GM18505 (cell line): Measurements from ENCODE around the gene MAIP1.

Experiments used
- ATAC-seq: cut with Tn5 transposase; IDR thresholded peaks from one replicate; pipeline ENCODE4 v1.9.1; 2021; ENCODE audit not compliant: unreplicated experiment
- POLR2A ChIP-seq: IDR thresholded peaks from 4 replicates; pipeline ENCODE4 v1.6.1; 2011; ENCODE audit warnings: borderline replicate concordance; ENCODE audit not compliant: insufficient read depth, insufficient read length; ENCODE audit errors: extremely low read depth

The MAIP1 gene

GRCh38 chr2:199966405-199966804 lies 11.0 kb downstream of the MAIP1 start:
- TF ChIP-seq POLR2A, result no peak
- no peak for ATAC-seq

DNA sequence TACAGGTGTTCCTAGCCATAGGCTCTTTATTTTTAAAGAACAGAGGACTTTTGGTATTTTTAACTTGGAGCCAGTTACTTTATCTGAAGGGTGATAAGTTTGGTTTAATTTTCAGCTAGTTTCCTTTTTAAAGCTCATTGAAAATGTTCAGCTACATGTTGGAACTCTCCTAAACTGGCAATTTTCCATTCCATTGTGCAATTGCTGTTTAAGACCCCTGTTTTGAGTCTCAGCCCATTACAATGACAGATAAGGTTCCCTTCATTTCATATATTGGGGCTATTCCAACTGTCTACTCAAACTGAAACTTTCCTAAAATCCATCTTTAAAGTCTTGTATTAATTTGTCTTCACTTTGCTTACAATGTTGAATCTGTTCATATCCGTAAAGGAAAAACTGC lies 11.6 kb downstream of the MAIP1 start:
- ATAC-seq, result no peak
- TF ChIP-seq POLR2A, result no peak

GRCh38 chr2:199968126-199968525 lies 12.7 kb downstream of the MAIP1 start:
- ATAC-seq, result no peak

DNA sequence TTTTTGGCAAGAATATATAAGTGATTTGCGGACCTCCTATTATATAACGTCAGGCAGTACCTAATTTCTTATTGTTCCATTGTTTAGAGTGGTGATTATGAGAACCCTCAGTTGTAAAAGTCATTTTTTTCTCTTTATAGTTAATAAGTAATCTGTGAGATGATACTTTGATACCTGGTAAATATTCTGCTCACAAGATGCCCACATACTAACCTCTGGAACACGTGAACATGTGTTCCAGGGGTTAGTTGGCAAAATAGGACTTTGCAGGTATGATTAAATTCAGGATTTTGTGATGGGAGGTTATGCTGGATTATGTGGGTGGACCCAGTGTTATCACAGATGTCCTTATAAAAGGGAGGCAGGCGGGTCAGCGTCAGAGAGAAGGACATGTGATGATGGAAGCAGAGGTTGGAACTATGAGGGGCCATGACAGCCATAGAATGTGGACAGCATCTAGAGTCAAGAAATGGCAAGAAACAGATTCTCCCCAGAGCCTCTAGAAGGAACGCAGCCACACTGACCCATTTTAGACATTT lies 16.8 kb downstream of the MAIP1 start:
- ATAC-seq, result no peak
- TF ChIP-seq POLR2A, result no peak

More at GRCh38 chr2:199968126-199968525, 12.7 kb downstream of the MAIP1 start:
- TF ChIP-seq POLR2A, result no peak

DNA sequence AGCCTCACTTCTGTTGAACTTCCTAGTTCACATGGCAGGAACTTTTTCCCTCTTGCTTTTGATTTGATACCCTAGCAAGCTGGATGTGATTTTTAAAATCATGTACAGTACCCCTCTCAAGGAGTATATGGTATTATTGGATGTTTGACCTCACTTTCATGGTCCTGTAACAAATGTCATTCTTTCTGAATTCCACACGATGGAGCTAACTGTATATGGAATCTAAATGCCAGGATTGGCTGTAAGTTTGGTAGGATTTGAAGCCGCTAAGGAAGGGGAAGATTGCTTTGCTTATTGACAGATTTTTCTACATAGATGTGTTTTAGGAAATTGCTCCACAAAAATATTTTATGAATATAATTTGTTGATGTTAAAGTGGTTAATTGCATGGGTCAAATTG lies 18.3 kb downstream of the MAIP1 start:
- TF ChIP-seq POLR2A, result no peak
- no peak for ATAC-seq

DNA sequence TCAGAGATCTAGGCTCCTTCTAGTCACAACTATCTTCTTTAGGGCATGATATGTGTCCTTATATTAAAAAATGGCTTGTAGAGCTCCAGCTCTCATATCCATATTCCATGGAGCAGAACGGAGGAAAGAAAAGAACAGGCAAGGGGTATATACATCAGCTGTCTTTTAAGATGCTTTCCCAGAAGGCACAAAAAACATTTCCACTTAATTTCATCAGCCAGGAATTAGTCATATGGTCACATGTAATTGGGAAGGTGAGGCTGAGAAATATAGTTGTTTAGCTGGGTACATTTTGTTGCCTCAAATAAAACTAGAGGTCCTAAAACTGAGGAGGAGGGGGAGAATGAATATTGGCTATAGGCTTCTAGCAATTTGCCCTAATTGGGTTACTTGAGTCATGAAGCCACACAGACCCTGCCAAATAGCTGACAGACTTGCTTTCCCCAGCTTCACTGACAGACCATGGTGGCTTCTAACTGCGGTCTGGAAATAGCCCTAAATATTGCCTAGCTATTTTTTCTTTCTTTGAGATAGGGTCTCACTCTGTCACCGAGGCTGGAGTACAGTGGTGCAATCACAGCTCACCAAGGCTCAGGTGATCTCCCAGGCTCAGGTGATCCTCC lies 20.0 kb downstream of the MAIP1 start:
- ATAC-seq, result no peak
- no peak for TF ChIP-seq POLR2A

- ATAC-seq, result peak; percentile 66
- no peak for TF ChIP-seq POLR2A
Observed at GRCh38 chr2:199977984-199978415, 22.6 kb downstream of the MAIP1 start.

- ATAC-seq, result no peak
- TF ChIP-seq POLR2A, result no peak
Observed at GRCh38 chr2:199979398-199979797, 24.0 kb downstream of the MAIP1 start.

GRCh38 chr2:199979832-199980628 lies 24.6 kb downstream of the MAIP1 start:
- no peak for ATAC-seq
- no peak for TF ChIP-seq POLR2A

DNA sequence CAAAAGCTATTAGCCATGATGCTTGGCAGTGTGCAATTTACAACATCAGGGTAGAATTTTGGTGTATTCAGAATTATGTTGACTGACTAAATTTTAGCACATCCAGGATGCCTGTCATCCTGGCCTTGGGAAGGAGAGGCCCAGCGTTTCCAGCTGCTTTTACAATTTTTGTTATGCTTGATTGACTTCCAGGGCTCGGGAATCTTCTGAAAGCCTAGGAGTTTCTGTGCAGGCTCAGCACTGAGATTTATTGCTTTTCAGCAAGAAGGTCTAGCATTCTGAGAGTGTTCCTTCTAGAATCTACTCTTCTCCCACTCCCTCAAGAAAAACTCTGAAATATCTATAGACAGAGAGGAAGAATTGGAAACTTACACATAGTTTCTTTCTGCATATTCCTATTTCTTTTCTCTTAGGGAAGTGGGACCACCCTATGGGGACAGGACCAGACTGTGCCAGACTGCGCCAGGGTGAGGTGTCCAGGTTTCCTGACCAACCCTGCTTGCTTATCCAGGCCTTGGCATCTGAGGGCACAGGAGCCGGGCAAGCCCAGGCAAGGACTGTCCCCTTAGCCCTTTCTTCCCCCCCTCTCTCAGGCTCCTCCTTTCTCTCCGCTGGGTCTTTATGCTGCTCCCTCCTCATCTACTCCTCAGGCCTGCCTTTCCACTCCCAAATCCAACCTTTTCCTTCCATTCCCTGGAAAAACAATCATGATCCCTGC lies 26.9 kb downstream of the MAIP1 start:
- no peak for TF ChIP-seq POLR2A
- ATAC-seq, result no peak

DNA sequence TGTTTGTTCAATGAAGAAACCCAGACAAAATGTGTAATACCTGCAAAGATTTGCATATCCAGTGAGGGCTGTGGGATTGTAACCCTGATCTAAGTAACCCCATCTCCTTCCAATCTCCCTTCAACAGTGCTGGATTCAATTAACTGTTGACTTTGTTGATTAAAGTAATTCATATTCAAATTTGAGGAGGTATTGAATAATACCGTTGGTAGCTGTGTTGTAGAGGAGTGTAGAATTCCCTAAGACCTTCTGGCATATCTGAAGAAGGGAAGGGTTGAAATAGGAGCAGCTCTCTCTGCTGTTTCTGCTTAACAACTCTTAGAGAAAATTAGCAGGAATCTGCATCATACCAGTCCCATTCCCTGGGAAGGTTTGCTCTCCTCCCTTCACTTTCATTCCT lies 28.2 kb downstream of the MAIP1 start:
- no peak for ATAC-seq
- no peak for TF ChIP-seq POLR2A

DNA sequence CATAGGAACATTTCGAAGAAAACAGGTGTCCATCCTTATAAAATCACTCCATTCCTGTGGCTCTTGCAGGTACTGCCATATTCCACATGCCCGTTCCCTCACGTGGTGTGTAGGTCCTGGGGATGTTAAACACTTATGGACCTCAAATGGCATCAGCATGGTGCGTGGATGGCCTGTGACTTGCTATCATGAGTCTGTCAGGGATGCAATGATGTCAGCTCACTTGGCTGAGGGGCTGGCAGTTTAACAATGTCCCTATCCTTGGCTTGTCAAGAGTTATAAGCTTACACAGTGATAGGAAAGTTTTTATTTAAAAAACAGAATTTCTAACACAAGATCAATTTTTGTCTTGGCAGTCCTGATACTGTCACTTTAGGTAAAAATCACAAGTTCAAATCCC lies 28.8 kb downstream of the MAIP1 start:
- TF ChIP-seq POLR2A, result no peak

GRCh38 chr2:199984755-199985154 lies 29.4 kb downstream of the MAIP1 start:
- no peak for ATAC-seq
- TF ChIP-seq POLR2A, result no peak

More for the DNA sequence above, 28.8 kb downstream of the MAIP1 start:
- no peak for ATAC-seq

GRCh38 chr2:199985625-199986207 lies 30.3 kb downstream of the MAIP1 start:
- TF ChIP-seq POLR2A, result no peak
- no peak for ATAC-seq

- TF ChIP-seq POLR2A, result no peak
- ATAC-seq, result no peak
Observed at GRCh38 chr2:199987586-199987985, 32.2 kb downstream of the MAIP1 start.
